ENCODE results near the gene PRDM11.

DNA sequence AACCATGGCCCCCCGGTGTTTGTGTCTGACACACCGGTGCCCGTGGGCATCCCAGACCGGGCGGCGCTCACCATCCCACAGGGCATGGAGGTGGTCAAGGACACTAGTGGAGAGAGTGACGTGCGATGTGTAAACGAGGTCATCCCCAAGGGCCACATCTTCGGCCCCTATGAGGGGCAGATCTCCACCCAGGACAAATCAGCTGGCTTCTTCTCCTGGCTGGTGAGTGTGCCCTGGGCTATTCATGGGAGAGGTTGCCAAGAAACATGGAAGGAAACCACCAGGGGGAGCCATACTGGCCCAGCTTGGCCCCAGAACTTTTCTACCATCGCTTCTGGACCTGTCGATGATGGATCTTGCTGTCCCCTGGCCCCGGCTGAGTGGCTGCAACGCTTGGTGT lies 36.5 kb downstream of the PRDM11 start:
- TF ChIP-seq, protein P1, sequence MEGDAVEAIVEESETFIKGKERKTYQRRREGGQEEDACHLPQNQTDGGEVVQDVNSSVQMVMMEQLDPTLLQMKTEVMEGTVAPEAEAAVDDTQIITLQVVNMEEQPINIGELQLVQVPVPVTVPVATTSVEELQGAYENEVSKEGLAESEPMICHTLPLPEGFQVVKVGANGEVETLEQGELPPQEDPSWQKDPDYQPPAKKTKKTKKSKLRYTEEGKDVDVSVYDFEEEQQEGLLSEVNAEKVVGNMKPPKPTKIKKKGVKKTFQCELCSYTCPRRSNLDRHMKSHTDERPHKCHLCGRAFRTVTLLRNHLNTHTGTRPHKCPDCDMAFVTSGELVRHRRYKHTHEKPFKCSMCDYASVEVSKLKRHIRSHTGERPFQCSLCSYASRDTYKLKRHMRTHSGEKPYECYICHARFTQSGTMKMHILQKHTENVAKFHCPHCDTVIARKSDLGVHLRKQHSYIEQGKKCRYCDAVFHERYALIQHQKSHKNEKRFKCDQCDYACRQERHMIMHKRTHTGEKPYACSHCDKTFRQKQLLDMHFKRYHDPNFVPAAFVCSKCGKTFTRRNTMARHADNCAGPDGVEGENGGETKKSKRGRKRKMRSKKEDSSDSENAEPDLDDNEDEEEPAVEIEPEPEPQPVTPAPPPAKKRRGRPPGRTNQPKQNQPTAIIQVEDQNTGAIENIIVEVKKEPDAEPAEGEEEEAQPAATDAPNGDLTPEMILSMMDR (IDR thresholded peaks at IDR 0.05), result peak; percentile 12 to 50 (median 48)
- TF ChIP-seq POLR2A (IDR thresholded peaks at IDR 0.05), result no peak

Data from right lobe of liver (tissue), 4 donors.